T-helper 1 cell treated with Interleukin-12 subunit alpha and Interleukin-12 subunit beta and Interleukin-4 antibody, amounts not matched to agents 30 μg/mL and 1 μg/mL, for 36 hours (primary cell): ENCODE results near the gene C16orf87.

Experiments used
- H3K27ac Mint-ChIP-seq: one replicate; pipeline ENCODE4 v1.8.0; 2021; ENCODE audit warnings: mild to moderate bottlenecking, mixed read lengths
- H3K27me3 Mint-ChIP-seq: one replicate; pipeline ENCODE4 v1.8.0; 2021; ENCODE audit warnings: low read depth, mixed read lengths
- H3K36me3 Mint-ChIP-seq: one replicate; pipeline ENCODE4 v1.8.0; 2021; ENCODE audit warnings: low read depth, mixed read lengths
- H3K4me1 Mint-ChIP-seq: one replicate; pipeline ENCODE4 v1.8.0; 2021; ENCODE audit warnings: low read depth, mixed read lengths
- H3K4me3 Mint-ChIP-seq: one replicate; pipeline ENCODE4 v1.8.0; 2021; ENCODE audit warnings: mild to moderate bottlenecking, moderate library complexity, mixed read lengths
- H3K9me3 Mint-ChIP-seq: one replicate; pipeline ENCODE4 v1.8.0; 2021; ENCODE audit warnings: mixed read lengths

C16orf87 gene

GRCh38 chr16:46852130-46852529 lies 21.1 kb upstream of the C16orf87 start:
- Mint-ChIP-seq H3K9me3 (no peaks in the 10 kb centered on the region), H3K4me3 (no peak overlapping the region), H3K4me1 (peaks cover 2% of the 10 kb centered on the region), H3K27ac (no peak overlapping the region), H3K27me3 (peaks cover 9% of the 10 kb centered on the region), H3K36me3 (no peaks in the 10 kb centered on the region)

DNA sequence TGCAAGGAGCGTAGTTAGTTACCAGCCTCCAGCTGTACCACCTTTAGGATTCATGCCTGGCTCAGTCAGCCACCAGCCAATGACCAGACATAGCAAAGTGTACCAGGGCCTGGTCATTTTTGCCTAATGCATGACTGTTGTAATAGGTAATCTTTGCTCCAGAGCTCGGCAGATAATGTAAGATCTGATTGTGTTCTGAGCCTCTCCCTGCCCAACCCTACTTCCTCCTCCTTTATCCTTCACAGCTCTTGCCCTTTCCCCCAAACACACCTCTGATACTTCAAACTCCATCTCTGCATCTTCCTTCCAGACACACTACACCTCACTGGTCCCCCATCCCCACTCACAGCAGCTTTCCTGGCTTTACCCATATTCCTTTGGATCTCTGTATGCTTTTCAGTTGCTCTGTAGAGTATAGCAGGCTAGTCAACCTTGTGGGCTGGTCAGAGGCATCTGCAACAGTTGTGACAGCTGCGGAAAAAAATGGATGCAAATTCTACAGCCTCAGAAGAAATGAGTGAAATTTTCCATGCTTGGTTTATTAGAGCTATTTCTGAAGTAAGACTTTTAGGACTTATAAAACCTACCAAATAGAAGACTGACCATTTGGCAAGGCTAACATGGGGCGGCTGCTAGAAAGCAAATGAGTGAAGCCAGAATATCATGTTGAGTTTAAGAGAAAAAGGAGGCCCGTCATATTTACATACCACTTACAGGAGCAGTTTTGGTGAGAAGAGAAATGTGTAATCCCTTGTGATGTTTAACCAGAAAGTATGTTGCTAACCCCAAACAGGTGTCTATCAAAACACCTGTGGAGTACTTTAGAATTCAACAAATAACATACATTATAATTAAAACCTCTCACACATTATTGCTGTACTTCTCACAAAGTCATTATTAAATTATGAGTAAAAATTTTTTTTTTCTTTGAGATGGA lies 19.9 kb upstream of the C16orf87 start:
- H3K4me3 Mint-ChIP-seq: no peak overlapping the region
- no peaks in the 10 kb centered on the region for H3K9me3 Mint-ChIP-seq
- peaks cover 9% of the 10 kb centered on the region for H3K27me3 Mint-ChIP-seq
- H3K27ac Mint-ChIP-seq: no peak overlapping the region
- H3K4me1 Mint-ChIP-seq: peaks cover 2% of the 10 kb centered on the region
- H3K36me3 Mint-ChIP-seq: no peaks in the 10 kb centered on the region

DNA sequence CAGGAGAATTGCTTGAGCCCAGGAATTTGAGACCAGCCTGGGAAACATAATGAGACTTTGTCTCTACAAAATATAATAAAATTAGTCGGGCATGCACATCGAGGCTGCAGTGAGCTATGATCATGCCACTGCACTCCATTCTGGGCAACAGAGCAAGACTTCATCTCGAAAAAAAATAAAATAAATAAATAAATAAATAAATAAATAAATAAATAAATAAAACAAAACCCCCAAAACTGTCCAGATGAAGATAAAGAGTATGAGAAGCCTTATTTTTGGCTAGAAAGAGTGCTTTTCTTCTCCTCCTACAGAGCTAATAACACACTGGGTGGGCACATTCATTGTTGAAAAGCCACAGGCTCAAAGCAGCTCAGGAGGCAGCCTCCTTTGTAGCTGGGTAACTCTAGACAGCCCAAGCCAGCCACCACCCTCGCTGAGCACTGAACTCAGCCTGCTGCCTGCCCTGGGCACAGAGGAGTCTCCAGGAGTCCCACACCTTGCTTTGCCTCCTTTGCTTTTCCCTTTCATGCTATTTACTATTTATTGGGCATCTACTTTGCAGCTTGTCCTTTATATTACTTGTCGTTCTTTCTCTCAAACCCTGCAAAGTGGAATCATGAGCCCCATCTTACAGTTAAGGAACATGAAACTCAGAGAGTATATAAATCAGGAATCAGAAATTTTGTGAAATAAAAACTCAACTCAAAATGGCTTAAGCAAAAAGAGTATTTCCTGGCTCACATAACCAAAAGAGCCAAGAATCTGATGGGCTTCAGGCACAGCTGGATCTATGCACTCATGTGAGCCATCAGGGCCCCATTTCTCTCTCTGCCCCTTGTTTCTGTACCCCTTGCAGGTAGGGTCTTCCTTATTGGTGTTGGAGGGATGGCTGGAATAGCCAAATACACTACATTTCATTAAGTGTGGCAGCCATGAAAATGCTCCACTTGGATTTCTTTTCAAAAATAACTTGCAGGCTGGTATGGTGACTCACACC lies 18.1 kb upstream of the C16orf87 start:
- Mint-ChIP-seq H3K36me3 (no peaks in the 10 kb centered on the region), H3K27ac (no peak overlapping the region), H3K4me3 (no peak overlapping the region), H3K9me3 (no peaks in the 10 kb centered on the region), H3K4me1 (peaks cover 2% of the 10 kb centered on the region), H3K27me3 (peaks cover 9% of the 10 kb centered on the region)

DNA sequence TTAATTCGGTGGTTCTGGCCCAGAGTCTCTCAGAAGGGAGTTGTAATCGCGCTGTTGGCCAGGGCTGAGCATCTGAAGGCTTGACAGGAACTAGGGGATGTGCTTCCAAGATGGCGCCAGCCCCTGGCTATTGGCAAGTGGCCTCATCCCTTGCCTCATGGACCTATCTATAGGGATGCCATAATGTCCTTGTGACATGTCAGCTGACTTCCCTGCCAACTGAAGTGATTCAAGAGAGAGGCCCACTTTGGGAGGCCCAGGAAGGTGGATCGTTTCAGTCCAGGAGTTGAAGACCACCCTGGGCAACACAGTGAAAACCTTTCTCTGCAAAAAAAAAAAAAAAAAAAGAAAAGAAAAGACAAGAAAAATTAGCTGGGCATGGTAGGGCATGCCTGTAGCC lies 15.0 kb upstream of the C16orf87 start:
- Mint-ChIP-seq H3K4me1 (peaks cover 2% of the 10 kb centered on the region), H3K27ac (no peak overlapping the region), H3K4me3 (no peak overlapping the region), H3K36me3 (peaks cover 2% of the 10 kb centered on the region), H3K9me3 (peaks cover 3% of the 10 kb centered on the region), H3K27me3 (peaks cover 11% of the 10 kb centered on the region)

DNA sequence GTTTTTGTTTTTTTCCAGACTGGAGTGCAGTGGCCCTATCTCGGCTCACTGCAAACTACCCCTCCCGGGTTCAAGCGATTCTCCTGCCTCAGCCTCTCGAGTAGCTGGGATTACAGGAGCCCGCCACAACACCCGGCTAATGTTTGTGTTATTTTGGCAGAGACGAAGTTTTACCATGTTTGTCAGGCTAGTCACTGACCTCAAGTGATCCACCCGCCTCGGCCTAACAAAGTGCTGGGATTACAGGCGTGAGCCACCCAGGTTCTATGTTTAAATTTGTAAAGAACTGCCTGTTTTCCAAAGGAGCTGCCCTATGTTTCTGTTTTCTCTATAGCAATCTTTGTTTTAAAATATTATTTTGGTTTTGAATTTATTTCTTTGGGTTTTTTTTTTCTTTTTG lies 13.8 kb upstream of the C16orf87 start:
- Mint-ChIP-seq H3K4me1 (no peaks in the 10 kb centered on the region), H3K9me3 (peaks cover 3% of the 10 kb centered on the region), H3K36me3 (peaks cover 2% of the 10 kb centered on the region), H3K27ac (no peak overlapping the region), H3K4me3 (no peak overlapping the region), H3K27me3 (peaks cover 14% of the 10 kb centered on the region)

DNA sequence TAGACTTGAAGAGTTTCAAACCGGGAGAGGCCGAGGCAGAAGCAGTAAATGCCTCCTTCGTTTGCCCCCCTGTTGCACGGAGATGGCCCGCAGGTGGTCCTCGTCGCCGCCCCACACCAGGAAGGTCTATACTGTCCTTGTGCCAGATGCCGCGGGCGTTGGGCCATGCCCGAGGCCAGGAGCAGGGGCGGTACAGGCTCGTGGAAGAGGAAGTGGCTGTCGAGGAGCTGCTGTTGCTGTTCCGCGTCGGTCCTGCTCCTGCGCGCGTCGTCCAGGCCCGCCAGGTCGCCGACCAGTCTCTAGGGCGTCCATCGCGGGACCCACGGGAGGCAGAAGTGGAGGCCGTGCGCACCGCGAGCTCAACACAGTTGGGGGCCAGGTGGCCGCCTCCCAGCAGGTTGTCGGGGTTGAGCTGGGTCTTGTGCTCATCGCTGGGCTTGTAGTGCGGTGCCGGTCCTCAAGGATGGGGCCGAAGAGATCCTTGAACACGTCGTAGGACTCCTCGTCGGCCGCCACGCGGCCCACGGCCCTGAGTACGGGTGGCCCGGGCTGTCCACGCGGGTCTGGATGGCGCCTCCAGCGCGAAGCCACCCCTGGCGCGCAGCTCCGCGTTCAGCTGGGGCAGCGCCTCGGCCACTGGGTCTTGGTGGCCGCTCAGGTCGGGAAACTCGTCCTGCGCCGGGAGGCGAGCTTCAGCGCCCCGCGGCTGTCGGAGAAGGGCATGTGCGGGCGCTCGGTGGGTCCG lies 13.1 kb upstream of the C16orf87 start:
- Mint-ChIP-seq H3K36me3 (peaks cover 2% of the 10 kb centered on the region), H3K27me3 (peaks cover 8% of the 10 kb centered on the region), H3K9me3 (peaks cover 3% of the 10 kb centered on the region), H3K27ac (no peak overlapping the region), H3K4me3 (no peak overlapping the region), H3K4me1 (no peaks in the 10 kb centered on the region)

GRCh38 chr16:46842192-46842895 lies 11.4 kb upstream of the C16orf87 start:
- no peaks in the 10 kb centered on the region for H3K4me1 Mint-ChIP-seq
- peaks cover 2% of the 10 kb centered on the region for H3K36me3 Mint-ChIP-seq
- peaks cover 3% of the 10 kb centered on the region for H3K9me3 Mint-ChIP-seq
- H3K27ac Mint-ChIP-seq: no peak overlapping the region
- H3K4me3 Mint-ChIP-seq: no peak overlapping the region
- peaks cover 6% of the 10 kb centered on the region for H3K27me3 Mint-ChIP-seq

GRCh38 chr16:46839986-46840443 lies 9.0 kb upstream of the C16orf87 start:
- peaks cover 4% of the 10 kb centered on the region for H3K4me1 Mint-ChIP-seq
- H3K36me3 Mint-ChIP-seq: peaks cover 2% of the 10 kb centered on the region
- peaks cover 3% of the 10 kb centered on the region for H3K9me3 Mint-ChIP-seq
- H3K4me3 Mint-ChIP-seq: no peak overlapping the region
- H3K27ac Mint-ChIP-seq: no peak overlapping the region
- peaks cover 8% of the 10 kb centered on the region for H3K27me3 Mint-ChIP-seq

DNA sequence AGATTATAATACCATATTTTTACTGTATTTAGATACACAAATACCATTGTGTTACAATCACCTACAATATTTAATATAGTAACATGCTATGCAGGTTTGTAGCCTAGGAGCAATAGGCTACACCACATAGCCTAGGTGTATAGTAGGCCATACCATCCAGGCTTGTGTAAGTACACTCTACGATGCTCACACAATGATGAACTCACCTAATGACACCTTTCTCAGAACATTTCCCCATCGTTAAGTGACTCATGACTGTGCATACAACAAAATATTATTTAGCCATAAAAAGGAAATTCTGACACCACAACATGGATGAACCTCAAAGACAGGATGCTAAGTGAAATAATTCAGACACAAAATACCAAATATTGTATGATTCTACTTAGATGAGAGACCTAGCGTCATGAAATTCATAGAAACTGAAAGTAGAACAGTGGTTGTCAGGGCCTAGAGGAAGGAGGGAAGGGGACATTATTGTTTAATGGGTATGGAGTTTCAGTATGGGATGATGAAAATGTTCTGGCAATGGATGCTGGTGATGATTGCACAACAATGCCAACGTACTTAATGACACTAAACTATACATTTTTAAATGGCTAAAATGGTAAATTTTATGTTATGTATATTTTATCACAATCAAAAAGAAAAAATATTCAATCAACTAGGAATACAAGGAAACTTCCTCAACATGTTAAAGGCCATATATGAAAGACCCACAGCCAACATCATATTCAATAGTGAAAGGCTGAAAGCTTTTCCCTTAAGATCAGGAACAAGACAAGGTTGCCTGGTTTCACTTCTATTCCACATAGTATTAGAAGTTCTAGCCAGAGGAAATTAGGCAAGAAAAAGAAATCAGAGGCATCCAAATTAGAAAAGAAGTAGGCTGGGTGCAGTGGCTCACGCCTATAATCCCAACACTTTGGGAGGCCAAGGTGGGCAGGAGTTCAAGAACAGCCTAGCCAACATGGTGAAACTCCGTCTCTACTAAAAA lies 5.9 kb upstream of the C16orf87 start:
- no peaks in the 10 kb centered on the region for H3K9me3 Mint-ChIP-seq
- H3K27ac Mint-ChIP-seq: no peak overlapping the region
- peaks cover 4% of the 10 kb centered on the region for H3K4me1 Mint-ChIP-seq
- peaks cover 19% of the 10 kb centered on the region for H3K27me3 Mint-ChIP-seq
- H3K4me3 Mint-ChIP-seq: no peak overlapping the region
- H3K36me3 Mint-ChIP-seq: no peaks in the 10 kb centered on the region

DNA sequence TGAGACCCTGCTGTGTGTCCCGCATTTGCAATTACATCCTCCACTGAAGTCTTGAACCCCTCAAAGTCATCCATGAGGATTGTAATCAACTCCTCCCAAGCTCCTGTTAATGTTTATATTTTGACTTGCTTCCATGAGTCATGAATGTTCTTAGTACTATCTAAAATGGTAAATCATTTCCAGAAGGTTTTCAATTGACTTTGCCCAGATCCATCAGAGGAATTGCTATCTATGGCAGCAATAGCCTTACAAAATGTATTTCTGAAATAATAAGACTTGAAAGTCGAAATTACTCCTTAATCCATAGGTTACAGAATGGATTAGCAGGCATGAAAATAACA lies 2.5 kb upstream of the C16orf87 start:
- Mint-ChIP-seq H3K9me3 (no peaks in the 10 kb centered on the region), H3K27ac (no peak overlapping the region), H3K27me3 (peaks cover 19% of the 10 kb centered on the region), H3K4me3 (no peak overlapping the region), H3K36me3 (peaks cover 7% of the 10 kb centered on the region), H3K4me1 (peaks cover 25% of the 10 kb centered on the region)

DNA sequence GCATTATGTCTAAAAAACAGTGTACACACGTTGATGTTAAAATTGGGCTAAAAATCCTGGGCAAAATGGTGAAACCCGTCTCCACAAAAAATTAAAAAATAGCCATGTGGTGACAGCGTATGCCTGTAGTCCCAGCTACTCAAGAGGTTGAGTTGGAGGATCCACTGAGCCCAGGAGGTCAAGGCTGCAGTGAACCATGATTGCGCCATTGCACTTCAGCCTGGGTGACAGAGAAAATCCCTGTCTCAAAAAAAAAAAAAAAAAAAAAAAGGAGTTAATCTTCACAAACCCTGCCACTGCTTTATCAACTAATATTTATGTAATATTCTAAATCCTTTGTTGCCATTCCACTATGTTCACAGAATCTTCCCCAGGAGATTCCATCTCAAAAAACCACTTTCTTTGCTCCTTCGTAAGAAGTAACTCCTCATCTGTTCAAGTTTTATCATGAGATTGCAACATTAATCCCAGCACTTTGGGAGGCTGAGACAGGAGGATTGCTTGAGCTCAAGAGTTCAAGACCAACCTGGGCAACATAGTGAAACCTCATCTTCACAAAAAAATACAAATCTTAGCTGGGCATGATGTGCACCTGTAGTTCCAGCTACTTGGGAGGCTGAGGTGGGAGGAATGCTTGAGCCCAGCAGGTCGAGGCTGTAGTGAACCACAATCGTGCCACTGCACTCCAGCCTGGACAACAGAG lies 1.9 kb upstream of the C16orf87 start:
- H3K27ac Mint-ChIP-seq: no peak overlapping the region

DNA sequence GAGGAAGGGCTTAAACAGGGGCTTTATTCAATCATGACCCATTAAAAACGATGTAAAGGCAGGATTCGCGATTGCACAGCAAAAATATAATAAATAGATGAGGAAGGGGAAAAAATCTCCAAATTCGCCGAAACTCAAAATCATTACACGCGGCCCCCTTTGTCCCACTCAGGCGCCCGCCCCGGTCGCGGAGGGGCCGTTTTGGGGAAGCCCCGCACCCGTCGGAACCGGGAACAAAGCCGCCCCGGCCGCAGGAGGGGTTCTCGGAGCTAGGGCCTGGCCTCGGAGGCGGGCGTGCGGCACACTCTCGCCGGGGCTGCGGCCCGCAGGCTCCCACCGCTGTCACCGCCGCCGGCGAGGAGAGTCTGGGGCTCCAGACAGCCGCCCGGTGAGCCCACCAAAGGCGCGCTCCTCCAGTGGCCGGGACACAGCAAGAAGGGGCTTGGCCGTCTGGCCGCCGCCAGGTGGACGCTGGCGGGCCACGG lies 521 bp downstream of the C16orf87 start:
- Mint-ChIP-seq H3K36me3 (peaks cover 7% of the 10 kb centered on the region), H3K27me3 (peaks cover 19% of the 10 kb centered on the region), H3K27ac (peak overlapping the region; percentile 99), H3K4me1 (peaks cover 30% of the 10 kb centered on the region), H3K4me3 (peak overlapping the region; percentile 99), H3K9me3 (no peaks in the 10 kb centered on the region)

More for the DNA sequence above, 1.9 kb upstream of the C16orf87 start:
- Mint-ChIP-seq H3K27me3 (peaks cover 19% of the 10 kb centered on the region), H3K36me3 (peaks cover 7% of the 10 kb centered on the region), H3K4me3 (no peak overlapping the region), H3K9me3 (no peaks in the 10 kb centered on the region), H3K4me1 (peaks cover 27% of the 10 kb centered on the region)
